HL-60 (cell line): ENCODE results near the gene BCL11A.

ENCODE experiments used
- DNase-seq, 2 experiments: peaks; one replicate each; pipeline ENCODE4 v3.0.0-alpha.2; 2010 to 2020; ENCODE audit warnings: low read depth in 1 of 2, low spot score in 1 of 2
- H3K27ac ChIP-seq: fragments of 250-450 bp; sonication (Bioruptor Pico); replicated peaks from 2 replicates; pipeline ENCODE4 v1.5.1; 2020; ENCODE audit warnings: mild to moderate bottlenecking, moderate library complexity
- H3K27me3 ChIP-seq: fragments of 250-450 bp; sonication (Bioruptor Pico); 2 replicates; pipeline ENCODE4 v1.5.1; 2021; ENCODE audit warnings: mild to moderate bottlenecking, moderate library complexity; ENCODE audit not compliant: insufficient read depth, poor library complexity, severe bottlenecking
- H3K4me3 ChIP-seq: replicated peaks from 2 replicates; pipeline ENCODE4 v1.5.1; 2011; ENCODE audit warnings: mild to moderate bottlenecking, control low read depth, low read length; ENCODE audit not compliant: insufficient read depth
- CTCF ChIP-seq: IDR thresholded peaks from one replicate; pipeline ENCODE4 v1.5.1; 2011; ENCODE audit warnings: low read length, control low read depth, inconsistent platforms; ENCODE audit not compliant: insufficient read depth
- GABPA ChIP-seq: IDR thresholded peaks from 2 replicates; pipeline ENCODE4 v1.6.1; 2012; ENCODE audit warnings: low read depth
- POLR2AphosphoS5 ChIP-seq: IDR thresholded peaks from 2 replicates; pipeline ENCODE4 v1.6.1; 2012; ENCODE audit warnings: low read depth
- REST ChIP-seq: IDR thresholded peaks from 2 replicates; pipeline ENCODE4 v1.6.1; 2012; ENCODE audit warnings: low read depth; ENCODE audit not compliant: insufficient replicate concordance
- SPI1 ChIP-seq: IDR thresholded peaks from 2 replicates; pipeline ENCODE4 v1.6.1; 2012; ENCODE audit warnings: low read depth, mild to moderate bottlenecking, borderline replicate concordance

The BCL11A gene

GRCh38 chr2:60527762-60528161, 25.7 kb downstream of the BCL11A start:
- H3K27ac ChIP-seq = 0 out of 2 replicates have a peak overlapping the region, but pooled peaks have one; percentile 4

GRCh38 chr2:60526623-60527022, 26.8 kb downstream of the BCL11A start:
- Histone ChIP-seq H3K27ac (no peak overlapping the region), H3K4me3 (no peak overlapping the region), H3K27me3 (no peaks in the 10 kb centered on the region)
- no peak for DNase-seq
- no peak for TF ChIP-seq POLR2AphosphoS5
- TF ChIP-seq GABPA = no peak
- no peak for TF ChIP-seq SPI1
- no peak for TF ChIP-seq CTCF
- TF ChIP-seq REST = no peak

More at GRCh38 chr2:60527762-60528161, 25.7 kb downstream of the BCL11A start:
- no peaks in the 10 kb centered on the region for H3K27me3 ChIP-seq
- no peak overlapping the region for H3K4me3 ChIP-seq
- TF ChIP-seq GABPA (no peak), REST (no peak), CTCF (no peak), POLR2AphosphoS5 (no peak), SPI1 (no peak)
- peak in 1 of 2 experiments; percentile 46 for DNase-seq

- Histone ChIP-seq H3K4me3 (no peak overlapping the region), H3K27me3 (no peaks in the 10 kb centered on the region), H3K27ac (no peak overlapping the region)
- TF ChIP-seq REST = no peak
- no peak for TF ChIP-seq POLR2AphosphoS5
- TF ChIP-seq SPI1 = no peak
- no peak for TF ChIP-seq CTCF
- no peak for TF ChIP-seq GABPA
- no peak for DNase-seq
Measured at GRCh38 chr2:60525899-60526298, 27.6 kb downstream of the BCL11A start.
